ENCODE results near the gene REXO1. TPM values are rescaled to one million over a fixed set of nuclear protein-coding genes. Genes with fewer than 3 reads are reported as not detected.

The REXO1 gene
- total RNA-seq, 2 donors from 2014 or later = 29.8 to 59.1 TPM

- H3K9me3 ChIP-seq = no peaks in the 10 kb centered on the region
- no peaks in the 10 kb centered on the region for H3K27me3 ChIP-seq (replicated peaks; ENCODE audit: insufficient read depth)
- no peak overlapping the region for H3K27ac ChIP-seq
- 82% methylated on average over 15 of the region's 15 CpGs for WGBS
- H3K36me3 ChIP-seq = no peaks in the 10 kb centered on the region
- TF ChIP-seq POLR2AphosphoS5 (IDR thresholded peaks at IDR 0.05) (no peak), POLR2A (IDR thresholded peaks at IDR 0.05) (no peak), CTCF (IDR thresholded peaks at IDR 0.05) (no peak)
- intact Hi-C loops (cut with DNase I) = no loop called here
- H3K4me1 ChIP-seq (replicated peaks) = peaks cover 20% of the 10 kb centered on the region
- no peak overlapping the region for H3K4me3 ChIP-seq
- DNase-seq (ENCODE audit: low spot score) = no peak
Measured at GRCh38 chr19:1871140-1871597, 22.9 kb upstream of the REXO1 start.

- TF ChIP-seq POLR2AphosphoS5 (IDR thresholded peaks at IDR 0.05) = no peak
- TF ChIP-seq CTCF (IDR thresholded peaks at IDR 0.05) = no peak
- no peak for TF ChIP-seq POLR2A (IDR thresholded peaks at IDR 0.05)
- no peaks in the 10 kb centered on the region for H3K36me3 ChIP-seq
Measured at GRCh38 chr19:1868971-1869370, 20.7 kb upstream of the REXO1 start.

GRCh38 chr19:1867349-1867724, 19.1 kb upstream of the REXO1 start:
- 93% methylated on average over 9 of the region's 9 CpGs for WGBS
- DNase-seq (ENCODE audit: low spot score) = no peak
- intact Hi-C loops (cut with DNase I) = no loop called here

More at GRCh38 chr19:1868971-1869370, 20.7 kb upstream of the REXO1 start:
- no peak overlapping the region for H3K27ac ChIP-seq
- DNase-seq (ENCODE audit: low spot score) = no peak
- 81% methylated on average over 7 of the region's 7 CpGs for WGBS
- intact Hi-C loops (cut with DNase I) = no loop called here
- H3K9me3 ChIP-seq = no peaks in the 10 kb centered on the region
- peaks cover 15% of the 10 kb centered on the region for H3K4me1 ChIP-seq (replicated peaks)
- H3K27me3 ChIP-seq (replicated peaks; ENCODE audit: insufficient read depth) = no peaks in the 10 kb centered on the region
- no peak overlapping the region for H3K4me3 ChIP-seq

GRCh38 chr19:1866693-1867348, 18.5 kb upstream of the REXO1 start:
- Histone ChIP-seq H3K36me3 (no peaks in the 10 kb centered on the region), H3K27ac (no peak overlapping the region), H3K4me3 (no peak overlapping the region), H3K27me3 (replicated peaks; ENCODE audit: insufficient read depth) (no peaks in the 10 kb centered on the region), H3K4me1 (replicated peaks) (peaks cover 4% of the 10 kb centered on the region), H3K9me3 (no peaks in the 10 kb centered on the region)
- intact Hi-C loops (cut with DNase I) = no loop called here
- no peak for DNase-seq (ENCODE audit: low spot score)
- TF ChIP-seq CTCF (IDR thresholded peaks at IDR 0.05) (no peak), POLR2A (IDR thresholded peaks at IDR 0.05) (no peak), POLR2AphosphoS5 (IDR thresholded peaks at IDR 0.05) (no peak)
- WGBS = 94% methylated on average over 8 of the region's 8 CpGs

More at GRCh38 chr19:1867349-1867724, 19.1 kb upstream of the REXO1 start:
- no peaks in the 10 kb centered on the region for H3K27me3 ChIP-seq (replicated peaks; ENCODE audit: insufficient read depth)
- H3K4me1 ChIP-seq (replicated peaks) = no peaks in the 10 kb centered on the region
- no peaks in the 10 kb centered on the region for H3K36me3 ChIP-seq
- no peak overlapping the region for H3K4me3 ChIP-seq
- H3K27ac ChIP-seq = no peak overlapping the region
- no peaks in the 10 kb centered on the region for H3K9me3 ChIP-seq
- TF ChIP-seq POLR2AphosphoS5 (IDR thresholded peaks at IDR 0.05) = no peak
- TF ChIP-seq POLR2A (IDR thresholded peaks at IDR 0.05) = no peak
- TF ChIP-seq CTCF (IDR thresholded peaks at IDR 0.05) = no peak
